H1 (cell line): ENCODE results near the gene PRKCZ. TPM values are rescaled to one million over a fixed set of nuclear protein-coding genes. Genes with fewer than 3 reads are reported as not detected.

ENCODE experiments used
- CTCF ChIA-PET: fragments of 300-600 bp; sonication (Branson Sonifier 250); formaldehyde crosslinking; loops from one replicate; lab custom pipeline; 2021; ENCODE audit not compliant: partially characterized antibody; lab: Charles Lee
- POLR2A ChIA-PET: fragments of 300-600 bp; sonication (Branson Sonifier 250); formaldehyde crosslinking; loops from one replicate; lab custom pipeline; 2021; ENCODE audit warnings: inconsistent platforms; ENCODE audit not compliant: partially characterized antibody; lab: Charles Lee
- DNase-seq, 2 experiments: peaks; one replicate each; pipeline versions ENCODE4 v3.0.0 to v3.0.0-alpha.2; 2010 to 2022; ENCODE audit warnings: low spot score in 2 of 2, low read depth in 1 of 2, mixed read lengths in 1 of 2
- FAIRE-seq: peaks from 2 replicates; lab custom pipeline; 2011; peaks lifted over from hg19 to GRCh38; lab: Jason Lieb, UNC
- H2AFZ ChIP-seq: 2 replicates; pipeline ENCODE4 v1.8.1; 2012; ENCODE audit warnings: low read length, inconsistent platforms
- H2AK5ac ChIP-seq: 2 replicates; pipeline ENCODE4 v1.6.1; 2013; ENCODE audit warnings: low read depth, low read length
- H2BK120ac ChIP-seq: replicated peaks from 2 replicates; pipeline ENCODE3; 2013; ENCODE audit warnings: low read depth, low read length, inconsistent platforms
- H2BK12ac ChIP-seq: 2 replicates; pipeline ENCODE4 v1.6.1; 2013; ENCODE audit warnings: low read depth, low read length
- H2BK15ac ChIP-seq: 2 replicates; pipeline ENCODE4 v1.6.1; 2013; ENCODE audit warnings: low read length
- H2BK20ac ChIP-seq: 2 replicates; pipeline ENCODE4 v1.6.1; 2013; ENCODE audit warnings: low read length
- H2BK5ac ChIP-seq: 2 replicates; pipeline ENCODE4 v1.6.1; 2013; ENCODE audit warnings: low read depth, low read length
- H3K14ac ChIP-seq: 2 replicates; pipeline ENCODE4 v1.6.1; 2013; ENCODE audit warnings: inconsistent platforms; ENCODE audit not compliant: insufficient read length
- H3K18ac ChIP-seq: 2 replicates; pipeline ENCODE4 v1.6.1; 2013; ENCODE audit warnings: low read length; ENCODE audit errors: extremely low read depth
- H3K23ac ChIP-seq: 2 replicates; pipeline ENCODE4 v1.6.1; 2013; ENCODE audit warnings: inconsistent platforms; ENCODE audit not compliant: insufficient read length
- H3K23me2 ChIP-seq: 2 replicates; pipeline ENCODE4 v1.6.1; 2013; ENCODE audit warnings: low read depth, low read length
- H3K27ac ChIP-seq: 2 replicates; pipeline ENCODE4 v1.6.1; 2011; ENCODE audit warnings: low read depth, low read length, inconsistent platforms
- H3K27me3 ChIP-seq, 4 experiments: replicated peaks in 1 of 4; 1 replicate in 1 of 4; 2 replicates in 3 of 4; pipeline versions ENCODE4 v1.6.1 to v1.8.1; 2011 to 2013; ENCODE audit warnings: low read length in 3 of 4, mild to moderate bottlenecking in 3 of 4, inconsistent platforms in 2 of 4, mixed read lengths in 2 of 4, moderate library complexity in 1 of 4; ENCODE audit not compliant: control insufficient read depth in 3 of 4, insufficient read depth in 3 of 4; ENCODE audit errors: extremely low read depth in 1 of 4
- H3K36me3 ChIP-seq, 4 experiments: 2 replicates each; pipeline versions ENCODE4 v1.6.1 to v1.8.1; 2011 to 2013; ENCODE audit warnings: mild to moderate bottlenecking in 4 of 4, low read length in 3 of 4, moderate library complexity in 2 of 4, control low read depth in 1 of 4, inconsistent platforms in 1 of 4; ENCODE audit not compliant: insufficient read depth in 4 of 4, control insufficient read depth in 2 of 4
- H3K4ac ChIP-seq: replicated peaks from 2 replicates; pipeline ENCODE3; 2013; ENCODE audit warnings: low read length, low read depth, mixed read lengths, inconsistent platforms; ENCODE audit not compliant: insufficient read length
- H3K4me1 ChIP-seq, 4 experiments: replicated peaks in 1 of 4; 1 replicate in 1 of 4; 2 replicates in 3 of 4; pipeline versions ENCODE4 v1.6.1 to v1.8.1; 2011 to 2013; ENCODE audit warnings: low read length in 3 of 4, inconsistent platforms in 2 of 4, mixed read lengths in 1 of 4; ENCODE audit not compliant: insufficient read depth in 4 of 4, control insufficient read depth in 3 of 4
- H3K4me2 ChIP-seq, 2 experiments: 2 replicates each; pipeline versions ENCODE4 v1.6.1 to v1.8.1; 2011 to 2013; ENCODE audit warnings: low read depth in 2 of 2, low read length in 2 of 2, control low read depth in 1 of 2, inconsistent platforms in 1 of 2, mild to moderate bottlenecking in 1 of 2; ENCODE audit not compliant: insufficient read depth in 1 of 2
- H3K4me3 ChIP-seq, 4 experiments: fragments of 200-600, 300-600 bp in 1 of 4; sonication (generic), shearing (Covaris generic), sonication (Bioruptor Twin) in 1 of 4; 2 replicates each; pipeline versions ENCODE4 v1.5.1 to v1.8.1; 2011 to 2016; ENCODE audit warnings: low read length in 4 of 4, low read depth in 3 of 4, control low read depth in 2 of 4, inconsistent platforms in 2 of 4, mild to moderate bottlenecking in 2 of 4, mixed read lengths in 1 of 4, moderate library complexity in 1 of 4; ENCODE audit not compliant: insufficient read depth in 2 of 4; ENCODE audit errors: extremely low read depth in 1 of 4
- H3K56ac ChIP-seq: replicated peaks from 2 replicates; pipeline ENCODE3; 2013; ENCODE audit warnings: low read depth, mild to moderate bottlenecking, mixed read lengths, low read length, inconsistent platforms; ENCODE audit not compliant: insufficient read length
- H3K79me1 ChIP-seq: 2 replicates; pipeline ENCODE4 v1.6.1; 2013; ENCODE audit warnings: low read depth, low read length, control low read depth
- H3K79me2 ChIP-seq, 2 experiments: 2 replicates each; pipeline versions ENCODE4 v1.6.1 to v1.8.1; 2012 to 2013; ENCODE audit warnings: low read length in 2 of 2, mild to moderate bottlenecking in 2 of 2, inconsistent platforms in 1 of 2; ENCODE audit not compliant: insufficient read depth in 2 of 2, control insufficient read depth in 1 of 2
- H3K9ac ChIP-seq, 4 experiments: replicated peaks in 1 of 4; 1 replicate in 1 of 4; 2 replicates in 3 of 4; pipeline versions ENCODE4 v1.6.1 to v1.8.1; 2011 to 2013; ENCODE audit warnings: low read depth in 3 of 4, low read length in 3 of 4, control low read depth in 2 of 4, mild to moderate bottlenecking in 2 of 4, moderate library complexity in 2 of 4, inconsistent platforms in 1 of 4; ENCODE audit errors: extremely low read depth in 1 of 4
- H3K9me3 ChIP-seq, 2 experiments: 2 replicates each; pipeline versions ENCODE4 v1.6.1 to v1.8.1; 2012 to 2013; ENCODE audit warnings: mild to moderate bottlenecking in 2 of 2, moderate library complexity in 2 of 2, control low read depth in 1 of 2, inconsistent platforms in 1 of 2, low read depth in 1 of 2, low read length in 1 of 2, mixed read lengths in 1 of 2; ENCODE audit not compliant: insufficient read depth in 2 of 2
- H4K20me1 ChIP-seq, 2 experiments: replicated peaks in 1 of 2; 2 replicates each; pipeline versions ENCODE3 to v1.8.1; 2011 to 2013; ENCODE audit warnings: inconsistent platforms in 2 of 2, low read length in 2 of 2, mild to moderate bottlenecking in 1 of 2; ENCODE audit not compliant: insufficient read depth in 2 of 2, control insufficient read depth in 1 of 2
- H4K5ac ChIP-seq: 2 replicates; pipeline ENCODE4 v1.6.1; 2013; ENCODE audit warnings: low read length, low read depth, mixed read lengths, inconsistent platforms; ENCODE audit not compliant: insufficient read length
- H4K8ac ChIP-seq: 2 replicates; pipeline ENCODE4 v1.8.0; 2013; ENCODE audit warnings: mild to moderate bottlenecking, moderate library complexity, low read length, inconsistent platforms; ENCODE audit not compliant: insufficient read depth; ENCODE audit errors: extremely low read depth
- H4K91ac ChIP-seq: replicated peaks from 2 replicates; pipeline ENCODE3; 2013; ENCODE audit warnings: low read length, mixed read lengths, inconsistent platforms; ENCODE audit not compliant: insufficient read length
- CBX5 ChIP-seq: fragments of 300-800, 300-1000 bp; sonication (generic); IDR thresholded peaks from 2 replicates; pipeline ENCODE4 v1.7.1; 2016; ENCODE audit warnings: antibody characterized with exemption, low read length, low read depth
- CHD2 ChIP-seq: IDR thresholded peaks from 2 replicates; pipeline ENCODE4 v1.6.1; 2012; ENCODE audit warnings: low read length, improper control_type of control experiment
- EGR1 ChIP-seq: IDR thresholded peaks from 2 replicates; pipeline ENCODE4 v1.6.1; 2011; ENCODE audit warnings: low read depth, low read length, borderline replicate concordance
- HDAC6 ChIP-seq: IDR thresholded peaks from one replicate; pipeline ENCODE4 v1.7.1; 2012; ENCODE audit warnings: low read depth, mild to moderate bottlenecking, inconsistent platforms, low read length, moderate library complexity
- NANOG ChIP-seq: IDR thresholded peaks from 2 replicates; pipeline ENCODE4 v1.6.1; 2011; ENCODE audit warnings: low read length, low read depth, mild to moderate bottlenecking, inconsistent platforms; ENCODE audit not compliant: insufficient read depth, poor library complexity, severe bottlenecking
- POU5F1 ChIP-seq: IDR thresholded peaks from 2 replicates; pipeline ENCODE4 v1.6.1; 2011; ENCODE audit warnings: low read depth, mild to moderate bottlenecking, low read length, moderate library complexity
- TAF7 ChIP-seq: optimal IDR thresholded peaks from 2 replicates; pipeline ENCODE3; 2011; ENCODE audit warnings: low read depth, mild to moderate bottlenecking, inconsistent platforms, low read length, moderate library complexity, borderline replicate concordance
- ZNF274 ChIP-seq: IDR thresholded peaks from 2 replicates; pipeline ENCODE4 v1.7.0; 2012; ENCODE audit warnings: low read length, borderline replicate concordance; ENCODE audit errors: extremely low read depth
- WGBS, 2 experiments: shearing (Covaris generic) in 1 of 2; methylation state at CpG; one replicate each; pipeline versions ENCODE4 v1.1.6 to v1.1.7; 2013 to 2015; ENCODE audit warnings: low lambda C conversion rate in 2 of 2, mixed read lengths in 2 of 2, inconsistent platforms in 1 of 2, low coverage in 1 of 2, missing lambda C conversion rate in 1 of 2; ENCODE audit not compliant: insufficient replicate concordance in 2 of 2, insufficient coverage in 1 of 2, insufficient read length in 1 of 2; ENCODE audit errors: extremely low coverage in 1 of 2, missing lambda C conversion rate in 1 of 2; 5-methylcytosine and 5-hydroxymethylcytosine counted together
- polyA plus RNA-seq, 7 experiments: library from polyadenylated mRNA; depleted of rRNA in 3 of 7; stranded (reverse) in 5 of 7; unstranded in 2 of 7; fragments of >200 nt in 5 of 7; fragments of 200-250 nt in 2 of 7; gene quantifications; 1 replicate in 5 of 7; 2 replicates in 1 of 7; 4 replicates in 1 of 7; pipeline versions ENCODE4 v1.2.1 to v1.2.3, GENCODE V29; 2011 to 2013; ENCODE audit warnings: missing spikeins in 2 of 7, mixed read lengths in 2 of 7
- total RNA-seq: library from RNA; stranded (reverse); fragmentation: NEBNext Ultra II Directional; extraction: Animal tissue kit (Norgen Biotek cat#: 25700); gene quantifications from 2 replicates; pipeline ENCODE4 v1.2.1, GENCODE V29; 2021

PRKCZ gene
- total and polyA plus RNA-seq, 2 of the 8 experiments (the other 6 are each of a cell fraction or from before 2014, with no cell fraction given) = 37.4 to 45.1 TPM

DNA sequence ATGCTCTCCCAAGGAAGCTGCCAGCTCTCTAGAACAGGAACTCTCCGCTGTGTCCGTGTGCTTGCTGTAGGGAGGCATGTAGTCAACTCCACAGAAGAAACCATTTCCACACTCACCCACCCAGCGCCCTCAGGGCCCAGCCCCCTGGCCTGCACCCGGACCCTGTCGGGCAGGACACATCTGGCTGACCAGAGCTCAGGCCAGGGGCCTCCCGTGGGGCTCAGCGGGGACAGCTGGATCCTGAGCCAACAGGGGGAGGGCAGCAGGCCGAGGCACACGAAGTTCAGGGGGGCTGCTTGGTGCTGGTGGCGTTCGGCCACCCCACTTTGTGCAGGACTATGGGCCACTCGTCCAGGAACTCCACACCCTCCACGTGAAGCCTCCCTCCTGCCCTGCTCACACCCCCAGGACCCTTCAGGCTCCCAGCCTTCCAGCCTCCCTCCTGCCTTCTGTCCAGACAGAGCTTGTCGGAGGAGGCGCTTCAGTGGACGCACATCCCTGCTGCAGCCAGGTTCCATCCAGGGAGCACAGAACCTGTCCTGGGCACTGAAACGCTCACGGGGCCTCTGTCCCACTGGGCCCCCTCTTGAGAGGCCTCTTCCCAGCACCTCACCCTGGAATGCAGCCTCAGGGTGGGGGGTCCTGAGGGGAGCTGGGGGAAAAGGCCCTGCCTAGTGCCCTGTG, 159.3 kb downstream of the PRKCZ start:
- FAIRE-seq (no peak), DNase-seq (no peak)
- Histone ChIP-seq H3K14ac (no peak overlapping the region), H2BK15ac (no peak overlapping the region), H2BK120ac (no peak overlapping the region), H3K4me3 (no peak overlapping the region), H2BK20ac (no peak overlapping the region), H4K5ac (no peak overlapping the region), H3K79me2 (no peaks in the 10 kb centered on the region), H3K36me3 (no peaks in the 10 kb centered on the region), H2BK5ac (peak overlapping the region; percentile 44; the same call in 1 of the 2 replicates), H2AK5ac (0 out of 2 replicates have a peak overlapping the region, but pooled peaks have one; percentile 39), H3K9me3 (no peaks in the 10 kb centered on the region), H3K79me1 (no peaks in the 10 kb centered on the region), H2BK12ac (0 out of 2 replicates have a peak overlapping the region, but pooled peaks have one; percentile 50), H3K23ac (no peak overlapping the region), H2AFZ (no peak overlapping the region), H3K18ac (no peak overlapping the region), H3K4me1 (peaks cover 3 to 21% (median 18%) of the 10 kb centered on the region in 4 experiments), H3K4ac (no peak overlapping the region), H4K8ac (no peak overlapping the region; the same call in 1 of the 2 replicates)
- CTCF ChIA-PET = interaction anchor here (0.8 to 4.3 kb wide), 10 partner anchors 11 to 175 kb away, joined by 3 to 22 read pairs (median 4); partner anchors contain the start of gene FAAP20
- WGBS, 2 experiments = 86% methylated on average over 18 of the region's 18 CpGs; no CpG with 5 or more reads in 1 of the 2 experiments
- POLR2A ChIA-PET = interaction anchor here (2.1 to 4.0 kb wide), 2 partner anchors 20 to 22 kb away, joined by 5 to 19 read pairs; no protein-coding TSS in a partner anchor
- no peak for TF ChIP-seq NANOG
- TF ChIP-seq POU5F1 = no peak
- no peak for TF ChIP-seq EGR1
- no peak for TF ChIP-seq CBX5
- no peak for TF ChIP-seq TAF7
- TF ChIP-seq CHD2 = no peak
- no peak for TF ChIP-seq HDAC6
- no peak for TF ChIP-seq ZNF274
- TF ChIP-seq, all 59 proteins: peak for 0
- Histone ChIP-seq H3K4me2 (no peak overlapping the region), H3K27me3 (peaks cover 0 to 11% (median 6%) of the 10 kb centered on the region in 4 experiments; a peak in 4 of 7 replicates), H3K56ac (no peak overlapping the region), H4K20me1 (no peaks in the 10 kb centered on the region), H4K91ac (peak overlapping the region; percentile 42), H3K9ac (no peak overlapping the region), H3K23me2 (peaks cover 4% of the 10 kb centered on the region), H3K27ac (no peak overlapping the region)
